ENCODE measurements around the gene TASP1. TPM values are rescaled to one million over a fixed set of nuclear protein-coding genes. Genes with fewer than 3 reads are reported as not detected.

Gene TASP1
- total RNA-seq, 2 donors from 2014 or later: 15.8 to 16.6 TPM

- H3K36me3 ChIP-seq (ENCODE audit: control insufficient read depth, insufficient read depth, low read length): peaks cover 8% of the 10 kb centered on the region
- no peaks in the 10 kb centered on the region for H3K9me3 ChIP-seq (ENCODE audit: control insufficient read depth, low read length)
- Mint-ChIP-seq H3K9me3 (no peaks in the 10 kb centered on the region), H3K36me3 (ENCODE audit: low read depth) (peaks cover 9% of the 10 kb centered on the region), H3K4me3 (no peak overlapping the region), H3K27ac (no peak overlapping the region), H3K4me1 (peaks cover 21% of the 10 kb centered on the region), H3K27me3 (ENCODE audit: insufficient read depth) (no peaks in the 10 kb centered on the region)
- no peaks in the 10 kb centered on the region for H3K27me3 ChIP-seq (ENCODE audit: control insufficient read depth, insufficient read depth, low read length, poor library complexity, severe bottlenecking)
- no peak overlapping the region for H3K27ac ChIP-seq (ENCODE audit: low read depth, low read length)
- H3K4me3 ChIP-seq (ENCODE audit: low read length): no peak overlapping the region
- no peak for DNase-seq
- no peaks in the 10 kb centered on the region for H3K4me1 ChIP-seq (ENCODE audit: control insufficient read depth, insufficient read depth, low read length)
- no peak overlapping the region for H3K9ac ChIP-seq (ENCODE audit: extremely low read depth, low read length, poor library complexity, severe bottlenecking)
- TF ChIP-seq CTCF (conservative IDR thresholded peaks at IDR 0.05): no peak
Observed at GRCh38 chr20:13418263-13419229, 220.2 kb downstream of the TASP1 start.

GRCh38 chr20:13416531-13416930, 222.2 kb downstream of the TASP1 start:
- Mint-ChIP-seq H3K27me3 (ENCODE audit: insufficient read depth) (no peaks in the 10 kb centered on the region), H3K27ac (no peak overlapping the region), H3K4me3 (no peak overlapping the region)

DNA sequence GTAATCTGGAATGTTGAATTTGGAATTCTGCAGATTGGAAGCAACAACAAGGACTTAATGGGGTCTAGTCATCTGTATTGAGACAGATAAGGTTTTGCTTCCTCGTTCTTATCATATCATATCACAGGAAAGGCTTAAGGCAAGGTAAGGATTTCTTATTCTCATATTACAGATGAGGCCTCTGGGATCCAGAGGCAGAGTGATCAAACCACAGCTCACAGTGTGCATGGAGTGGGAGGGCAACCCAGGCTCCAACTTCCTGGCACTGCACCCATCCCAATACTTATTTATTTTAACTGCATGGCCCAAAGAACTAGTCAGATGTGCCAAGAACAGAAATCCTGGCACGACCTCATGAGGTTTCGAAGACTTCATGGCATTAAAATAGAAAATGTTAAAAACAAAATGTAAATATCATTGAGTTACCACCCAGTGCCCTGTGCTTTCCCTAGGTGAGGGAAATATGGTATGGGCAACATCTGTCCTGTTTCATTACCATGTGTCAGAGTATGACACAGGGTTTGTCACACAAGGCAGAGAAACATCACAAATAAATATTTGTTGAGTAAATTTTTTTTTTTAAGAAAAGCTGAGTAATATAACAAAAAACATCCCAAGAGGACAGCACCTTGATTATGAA, 225.8 kb downstream of the TASP1 start:
- H3K36me3 Mint-ChIP-seq (ENCODE audit: low read depth): peaks cover 9% of the 10 kb centered on the region
- no peak overlapping the region for H3K4me3 Mint-ChIP-seq
- H3K4me3 ChIP-seq (ENCODE audit: low read length): no peak overlapping the region
- no peaks in the 10 kb centered on the region for H3K27me3 ChIP-seq (ENCODE audit: control insufficient read depth, insufficient read depth, low read length, poor library complexity, severe bottlenecking)
- peaks cover 8% of the 10 kb centered on the region for H3K36me3 ChIP-seq (ENCODE audit: control insufficient read depth, insufficient read depth, low read length)
- no peaks in the 10 kb centered on the region for H3K9me3 Mint-ChIP-seq
- no peak for TF ChIP-seq CTCF (conservative IDR thresholded peaks at IDR 0.05)
- H3K4me1 ChIP-seq (ENCODE audit: control insufficient read depth, insufficient read depth, low read length): peaks cover 7% of the 10 kb centered on the region
- H3K27ac ChIP-seq (ENCODE audit: low read depth, low read length): no peak overlapping the region
- no peaks in the 10 kb centered on the region for H3K27me3 Mint-ChIP-seq (ENCODE audit: insufficient read depth)
- 91 to 100% methylated on average over 1 to 3 of the region's 3 CpGs for WGBS, 2 experiments (ENCODE audit: insufficient coverage in 1 of 2, insufficient read length in 1 of 2)
- H3K9ac ChIP-seq (ENCODE audit: extremely low read depth, low read length, poor library complexity, severe bottlenecking): no peak overlapping the region
- no peak for DNase-seq
- no peaks in the 10 kb centered on the region for H3K9me3 ChIP-seq (ENCODE audit: control insufficient read depth, low read length)
- H3K27ac Mint-ChIP-seq: peak overlapping the region; percentile 14
- peaks cover 27% of the 10 kb centered on the region for H3K4me1 Mint-ChIP-seq

More at GRCh38 chr20:13416531-13416930, 222.2 kb downstream of the TASP1 start:
- H3K27me3 ChIP-seq (ENCODE audit: control insufficient read depth, insufficient read depth, low read length, poor library complexity, severe bottlenecking): no peaks in the 10 kb centered on the region
- H3K4me3 ChIP-seq (ENCODE audit: low read length): no peak overlapping the region
- 96 to 100% methylated on average over 3 of the region's 3 CpGs for WGBS, 2 experiments (ENCODE audit: insufficient coverage in 1 of 2, insufficient read length in 1 of 2)
- no peak for DNase-seq
- no peak overlapping the region for H3K27ac ChIP-seq (ENCODE audit: low read depth, low read length)
- H3K36me3 Mint-ChIP-seq (ENCODE audit: low read depth): peaks cover 9% of the 10 kb centered on the region
- H3K9me3 Mint-ChIP-seq: no peaks in the 10 kb centered on the region
- H3K4me1 ChIP-seq (ENCODE audit: control insufficient read depth, insufficient read depth, low read length): peaks cover 7% of the 10 kb centered on the region
- H3K36me3 ChIP-seq (ENCODE audit: control insufficient read depth, insufficient read depth, low read length): peaks cover 8% of the 10 kb centered on the region
- TF ChIP-seq CTCF (conservative IDR thresholded peaks at IDR 0.05): no peak
- no peak overlapping the region for H3K9ac ChIP-seq (ENCODE audit: extremely low read depth, low read length, poor library complexity, severe bottlenecking)
- peaks cover 31% of the 10 kb centered on the region for H3K4me1 Mint-ChIP-seq
- no peaks in the 10 kb centered on the region for H3K9me3 ChIP-seq (ENCODE audit: control insufficient read depth, low read length)

Measured in endodermal cell (in vitro differentiated cells).